GM18505 (cell line): ENCODE measurements around the gene L3HYPDH.

Experiments
- ATAC-seq: cut with Tn5 transposase; IDR thresholded peaks from one replicate; pipeline ENCODE4 v1.9.1; 2021; ENCODE audit not compliant: unreplicated experiment
- POLR2A ChIP-seq: IDR thresholded peaks from 4 replicates; pipeline ENCODE4 v1.6.1; 2011; ENCODE audit warnings: borderline replicate concordance; ENCODE audit not compliant: insufficient read depth, insufficient read length; ENCODE audit errors: extremely low read depth

Gene L3HYPDH

DNA sequence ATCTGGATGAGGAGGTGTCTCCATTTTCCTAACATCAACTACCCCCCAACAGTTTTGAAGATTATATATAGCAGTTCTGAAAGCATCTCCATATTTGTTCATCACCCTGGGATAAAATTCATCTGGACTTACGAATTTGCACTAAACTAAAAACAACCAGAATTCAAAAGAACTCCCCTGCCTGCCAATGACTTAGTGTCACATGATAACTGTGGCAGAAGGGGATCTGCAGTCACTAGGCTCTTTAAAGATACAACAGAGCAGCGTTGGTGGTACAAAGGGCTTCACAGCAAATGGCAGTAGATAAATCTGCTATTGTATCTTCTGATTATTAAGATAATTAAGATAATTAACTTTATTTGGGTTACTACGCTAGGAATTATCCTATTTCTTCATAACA, 49.1 kb downstream of the L3HYPDH start:
- no peak for ATAC-seq

DNA sequence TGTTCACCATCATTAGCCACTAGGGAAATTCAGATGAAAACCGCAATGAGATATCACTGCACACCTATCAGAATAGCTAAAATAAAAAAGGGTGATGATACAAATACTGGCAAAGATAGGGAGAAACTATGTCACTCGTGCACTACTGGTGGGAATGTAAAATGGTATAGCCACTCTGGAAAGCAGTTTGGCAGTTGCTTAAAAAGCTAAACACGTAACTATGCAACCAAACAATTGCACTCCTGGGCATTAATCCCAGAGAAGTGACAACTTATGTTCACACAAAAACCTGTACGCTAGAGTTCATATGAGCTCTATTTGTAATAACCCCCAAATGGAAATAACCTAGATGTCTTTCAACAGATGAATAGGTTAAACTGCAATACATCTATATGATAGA, 54.4 kb downstream of the L3HYPDH start:
- no peak for ATAC-seq
- no peak for TF ChIP-seq POLR2A

More for the DNA sequence above, 49.1 kb downstream of the L3HYPDH start:
- TF ChIP-seq POLR2A, result no peak

DNA sequence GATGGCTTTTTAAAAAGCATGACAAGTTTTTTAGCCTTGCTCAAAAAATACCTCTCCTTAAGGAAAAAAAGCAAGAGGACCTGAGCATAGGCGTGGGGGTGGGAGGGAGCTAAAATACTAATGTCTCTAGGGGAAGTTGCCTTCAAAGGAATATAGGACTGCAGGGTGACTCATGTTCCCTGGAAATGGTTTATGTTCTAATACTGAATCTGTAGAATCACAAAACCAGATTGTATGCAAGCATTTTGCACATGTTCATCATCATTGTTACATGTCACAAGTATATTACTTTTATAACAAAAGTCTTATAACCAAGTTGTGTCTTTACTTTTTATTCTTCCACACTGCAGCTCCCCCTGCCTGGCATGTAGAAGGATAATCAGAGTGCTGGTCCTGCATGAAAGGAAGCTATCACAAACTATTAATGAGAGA, 55.6 kb downstream of the L3HYPDH start:
- no peak for ATAC-seq
- no peak for TF ChIP-seq POLR2A

DNA sequence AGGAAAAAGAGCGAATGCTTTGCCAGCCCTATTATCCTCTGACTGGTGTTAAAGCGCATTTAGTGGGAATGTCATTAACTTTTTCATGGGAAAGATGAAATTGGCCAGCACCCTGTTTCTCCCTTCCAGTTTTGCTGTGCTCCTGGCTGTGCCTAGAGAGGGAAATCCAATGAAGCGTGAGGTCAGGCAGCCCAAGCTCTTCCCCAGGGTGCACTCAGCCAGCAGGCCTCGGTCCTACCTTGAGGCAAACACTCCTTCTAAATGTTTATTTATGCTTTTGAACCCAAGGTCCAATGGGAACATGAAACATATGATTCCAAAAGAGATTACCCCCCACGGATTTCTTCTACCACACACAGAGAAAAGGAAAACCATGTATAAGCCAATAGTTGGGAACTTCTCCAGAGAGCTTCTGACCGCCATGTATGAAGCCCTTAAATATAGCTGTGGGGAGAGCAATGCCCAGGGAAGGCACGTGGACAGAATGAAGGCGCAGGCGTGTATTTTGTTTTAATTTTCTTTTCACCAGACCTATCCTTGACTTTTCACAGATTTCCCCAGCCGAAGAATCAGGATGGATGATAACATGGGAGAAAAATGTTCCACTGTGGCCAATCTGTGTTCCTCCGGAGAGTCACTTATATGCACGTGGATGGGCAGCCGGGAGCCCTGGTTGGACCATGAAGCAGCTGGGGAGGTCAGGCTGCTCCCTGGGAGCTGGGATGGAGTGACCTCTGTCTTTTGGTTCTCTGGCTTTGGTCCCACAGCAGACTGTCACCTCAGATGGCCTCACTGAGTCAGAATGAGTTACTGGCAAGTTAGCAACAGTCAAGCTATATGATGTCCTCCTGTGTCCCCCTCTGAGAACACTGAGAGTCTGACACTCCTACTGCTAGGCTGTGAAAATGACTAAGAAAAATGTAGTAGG, 56.3 kb downstream of the L3HYPDH start:
- no peak for TF ChIP-seq POLR2A

DNA sequence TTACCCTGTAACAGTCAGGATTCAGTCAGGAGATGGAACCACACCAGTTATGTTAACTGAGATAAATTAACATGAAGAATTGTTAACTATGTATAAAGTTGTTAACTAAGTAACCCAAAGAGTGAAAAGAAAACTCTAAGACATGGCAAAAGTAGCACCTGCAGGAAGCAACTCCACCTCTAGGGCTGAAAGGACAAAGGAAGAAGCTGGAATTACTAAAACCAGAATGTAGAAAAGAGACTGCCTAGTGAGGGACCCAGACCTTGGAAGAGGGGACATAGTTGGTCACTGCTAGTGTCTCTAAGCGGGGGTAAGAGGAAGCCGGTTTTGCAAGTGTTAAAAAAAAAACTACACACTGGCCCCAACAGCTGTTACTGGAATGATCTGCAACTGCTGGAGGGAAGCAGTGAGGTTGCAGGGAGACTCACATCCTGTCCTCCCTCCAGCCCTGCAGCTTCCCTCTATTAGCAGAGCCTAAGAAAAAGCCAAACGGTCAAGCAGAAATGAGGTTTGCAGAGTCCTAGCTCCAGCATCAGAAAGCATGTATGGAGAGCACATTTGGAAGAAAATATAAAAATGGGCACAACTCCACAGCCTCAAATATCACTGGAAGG, 58.8 kb downstream of the L3HYPDH start:
- no peak for TF ChIP-seq POLR2A
- ATAC-seq, result no peak

More for the DNA sequence above, 56.3 kb downstream of the L3HYPDH start:
- no peak for ATAC-seq

DNA sequence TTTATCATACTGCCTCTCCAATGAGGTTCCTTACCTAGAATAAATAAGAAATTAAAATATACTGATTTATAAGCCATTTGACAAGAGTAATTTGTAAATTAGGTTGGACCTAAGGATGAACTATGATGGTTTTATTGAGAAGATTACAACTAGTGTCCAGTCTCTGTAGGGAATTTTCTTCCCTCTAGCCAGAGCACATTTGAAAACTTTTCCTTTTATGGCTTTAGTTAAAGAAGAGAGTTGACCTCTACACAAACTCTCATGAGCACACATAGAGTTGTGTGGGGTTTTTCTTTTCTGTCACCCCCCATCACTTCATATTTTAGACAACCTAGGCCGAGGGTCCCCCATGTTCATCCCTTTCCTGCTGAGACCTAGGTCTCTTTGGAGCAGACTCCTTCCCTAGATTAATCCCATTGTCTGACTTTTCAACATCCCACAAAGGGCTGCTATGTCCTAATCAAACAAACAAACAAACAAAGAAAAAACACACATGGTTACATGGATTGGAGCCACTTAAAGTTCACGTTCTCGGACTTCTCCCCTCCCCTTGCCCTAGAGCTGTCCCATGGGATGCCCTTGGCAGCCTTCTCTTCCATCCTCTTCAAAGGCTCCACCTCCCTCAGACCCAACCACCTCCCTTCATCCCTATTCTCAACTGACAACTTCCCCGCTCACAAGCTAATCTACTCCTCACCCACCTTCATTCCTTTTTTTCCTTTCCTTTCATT, 59.7 kb downstream of the L3HYPDH start:
- TF ChIP-seq POLR2A, result no peak
- ATAC-seq, result no peak
